Keratinocyte (primary cell): ENCODE results near the gene FGGY.

Experiments
- CTCF ChIP-seq, 3 experiments: IDR thresholded peaks in 1 of 3; conservative IDR thresholded peaks in 1 of 3; optimal IDR thresholded peaks in 1 of 3; 2 replicates in 2 of 3; 3 replicates in 1 of 3; pipeline versions ENCODE3 to v1.5.1; 2011; ENCODE audit warnings: low read length in 3 of 3, mild to moderate bottlenecking in 3 of 3, moderate library complexity in 2 of 3, control low read depth in 1 of 3, inconsistent platforms in 1 of 3; ENCODE audit not compliant: insufficient read depth in 2 of 3; ENCODE audit errors: extremely low read depth in 1 of 3
- EZH2 ChIP-seq: IDR thresholded peaks from one replicate; pipeline ENCODE4 v1.6.1; 2012; ENCODE audit warnings: inconsistent platforms, mild to moderate bottlenecking, low read length, moderate library complexity

- TF ChIP-seq EZH2 = no peak
- no peak for TF ChIP-seq CTCF (optimal IDR thresholded peaks at IDR 0.05 in 1 of 3, IDR thresholded peaks at IDR 0.05 in 1 of 3, conservative IDR thresholded peaks at IDR 0.05 in 1 of 3; ENCODE audit: extremely low read depth in 1 of 3, insufficient read depth in 2 of 3, low read length in 3 of 3)
These were observed 344.0 kb downstream of the FGGY start for GRCh38 chr1:59640851-59641250.
